H9 (cell line): Measurements from ENCODE around the gene ABCG8. TPM values are rescaled to one million over a fixed set of nuclear protein-coding genes. Genes with fewer than 3 reads are reported as not detected.
"Not testable (repeated sequence)": the region's sequence is repeated elsewhere in the genome, so short reads cannot be mapped to it uniquely, and the experiment has no call there.

Source experiments
- DNase-seq: peaks from one replicate; pipeline ENCODE4 v3.0.0-alpha.2; 2017
- H2AFZ ChIP-seq: one replicate; pipeline ENCODE4 v1.6.1; 2013; ENCODE audit warnings: mild to moderate bottlenecking, low read length, control low read depth, moderate library complexity
- H2AK5ac ChIP-seq: 2 replicates; pipeline ENCODE4 v1.6.1; 2013; ENCODE audit warnings: low read length, control low read depth, mixed read lengths; ENCODE audit not compliant: insufficient read length
- H2BK120ac ChIP-seq: one replicate; pipeline ENCODE4 v1.6.1; 2013; ENCODE audit warnings: low read depth, mild to moderate bottlenecking, low read length, control low read depth, inconsistent platforms; ENCODE audit not compliant: poor library complexity, severe bottlenecking
- H2BK12ac ChIP-seq: 2 replicates; pipeline ENCODE4 v1.6.1; 2013; ENCODE audit warnings: low read length, control low read depth, mixed read lengths, low read depth; ENCODE audit not compliant: insufficient read length
- H2BK15ac ChIP-seq: 2 replicates; pipeline ENCODE4 v1.6.1; 2013; ENCODE audit warnings: low read depth, low read length, control low read depth
- H2BK20ac ChIP-seq: one replicate; pipeline ENCODE4 v1.6.1; 2013; ENCODE audit warnings: low read depth, mild to moderate bottlenecking, low read length, control low read depth, inconsistent platforms; ENCODE audit not compliant: poor library complexity, severe bottlenecking
- H2BK5ac ChIP-seq: 2 replicates; pipeline ENCODE4 v1.6.1; 2013; ENCODE audit warnings: low read length, control low read depth, mixed read lengths; ENCODE audit not compliant: insufficient read length
- H3K14ac ChIP-seq: 2 replicates; pipeline ENCODE4 v1.6.1; 2013; ENCODE audit warnings: low read length, control low read depth; ENCODE audit not compliant: insufficient read depth
- H3K18ac ChIP-seq: 2 replicates; pipeline ENCODE4 v1.6.1; 2013; ENCODE audit warnings: low read depth, mild to moderate bottlenecking, mixed read lengths, low read length, control low read depth; ENCODE audit not compliant: insufficient read length
- H3K23ac ChIP-seq: 2 replicates; pipeline ENCODE4 v1.6.1; 2013; ENCODE audit warnings: low read length, control low read depth, mixed read lengths, low read depth; ENCODE audit not compliant: insufficient read length
- H3K23me2 ChIP-seq: 2 replicates; pipeline ENCODE4 v1.6.1; 2013; ENCODE audit warnings: low read depth, mild to moderate bottlenecking, mixed read lengths, low read length, control low read depth; ENCODE audit not compliant: insufficient read length, poor library complexity, severe bottlenecking
- H3K27ac ChIP-seq: 2 replicates; pipeline ENCODE4 v1.5.1; 2013; ENCODE audit warnings: low read length, control low read depth, mixed read lengths, low read depth; ENCODE audit not compliant: insufficient read length
- H3K27me3 ChIP-seq: 2 replicates; pipeline ENCODE4 v1.6.1; 2013; ENCODE audit warnings: low read length, control low read depth, inconsistent platforms; ENCODE audit not compliant: insufficient read depth
- H3K4ac ChIP-seq: 2 replicates; pipeline ENCODE4 v1.6.1; 2013; ENCODE audit warnings: low read depth, mild to moderate bottlenecking, control low read depth, inconsistent platforms, low read length, moderate library complexity
- H3K4me1 ChIP-seq: 2 replicates; pipeline ENCODE4 v1.6.1; 2013; ENCODE audit warnings: low read length, control low read depth, inconsistent platforms; ENCODE audit not compliant: insufficient read depth
- H3K4me2 ChIP-seq: 2 replicates; pipeline ENCODE4 v1.6.1; 2013; ENCODE audit warnings: low read length, control low read depth, mixed read lengths; ENCODE audit not compliant: insufficient read length, insufficient read depth
- H3K56ac ChIP-seq: 2 replicates; pipeline ENCODE4 v1.6.1; 2013; ENCODE audit warnings: low read depth, mild to moderate bottlenecking, mixed read lengths, low read length, control low read depth; ENCODE audit not compliant: insufficient read length
- H3K79me1 ChIP-seq: 2 replicates; pipeline ENCODE4 v1.6.1; 2013; ENCODE audit warnings: low read depth, mild to moderate bottlenecking, moderate library complexity, low read length, control low read depth, inconsistent platforms; ENCODE audit not compliant: insufficient read depth, poor library complexity, severe bottlenecking
- H3K79me2 ChIP-seq: 2 replicates; pipeline ENCODE4 v1.6.1; 2013; ENCODE audit warnings: low read length, control low read depth, inconsistent platforms; ENCODE audit not compliant: insufficient read depth
- H3K9ac ChIP-seq: 2 replicates; pipeline ENCODE4 v1.6.1; 2013; ENCODE audit warnings: low read length, control low read depth, mixed read lengths; ENCODE audit not compliant: insufficient read length; ENCODE audit errors: extremely low read depth
- H3K9me3 ChIP-seq: one replicate; pipeline ENCODE4 v1.6.1; 2013; ENCODE audit warnings: low read depth, low read length, inconsistent platforms; ENCODE audit not compliant: control insufficient read depth
- H3T11ph ChIP-seq: one replicate; pipeline ENCODE4 v1.6.1; 2013; ENCODE audit warnings: mild to moderate bottlenecking, low read length, control low read depth, inconsistent platforms
- H4K20me1 ChIP-seq: one replicate; pipeline ENCODE4 v1.6.1; 2013; ENCODE audit not compliant: control insufficient read depth, insufficient read length, insufficient read depth
- H4K5ac ChIP-seq: 2 replicates; pipeline ENCODE4 v1.6.1; 2013; ENCODE audit warnings: low read depth, mild to moderate bottlenecking, mixed read lengths, low read length, control low read depth; ENCODE audit not compliant: insufficient read length
- H4K8ac ChIP-seq: replicated peaks from 2 replicates; pipeline ENCODE4 v1.6.1; 2013; ENCODE audit warnings: low read length, control low read depth, mixed read lengths, low read depth; ENCODE audit not compliant: insufficient read length
- H4K91ac ChIP-seq: 2 replicates; pipeline ENCODE4 v1.6.1; 2013; ENCODE audit warnings: low read depth, mild to moderate bottlenecking, moderate library complexity, mixed read lengths, low read length, control low read depth; ENCODE audit not compliant: insufficient read length
- H3K27ac Mint-ChIP-seq, 3 experiments: 2 replicates in 2 of 3; 3 replicates in 1 of 3; pipeline ENCODE4 v1.8.0; 2020 to 2021; ENCODE audit warnings: mixed read lengths in 3 of 3, mild to moderate bottlenecking in 1 of 3, moderate library complexity in 1 of 3
- H3K27me3 Mint-ChIP-seq: 2 replicates; pipeline ENCODE4 v1.8.0; 2021; ENCODE audit warnings: low read depth, mild to moderate bottlenecking, moderate library complexity, mixed read lengths
- H3K36me3 Mint-ChIP-seq, 3 experiments: 2 replicates in 2 of 3; 3 replicates in 1 of 3; pipeline ENCODE4 v1.8.0; 2020 to 2021; ENCODE audit warnings: low read depth in 3 of 3, mixed read lengths in 3 of 3; ENCODE audit not compliant: insufficient read depth in 1 of 3
- H3K4me1 Mint-ChIP-seq, 2 experiments: 2 replicates each; pipeline ENCODE4 v1.8.0; 2020; ENCODE audit warnings: mixed read lengths in 2 of 2
- H3K4me3 Mint-ChIP-seq, 2 experiments: 2 replicates in 1 of 2; 3 replicates in 1 of 2; pipeline ENCODE4 v1.8.0; 2020 to 2021; ENCODE audit warnings: mild to moderate bottlenecking in 2 of 2, mixed read lengths in 2 of 2, moderate library complexity in 1 of 2
- H3K9me3 Mint-ChIP-seq, 2 experiments: 2 replicates in 1 of 2; 3 replicates in 1 of 2; pipeline ENCODE4 v1.8.0; 2020; ENCODE audit warnings: mild to moderate bottlenecking in 2 of 2, mixed read lengths in 2 of 2, moderate library complexity in 1 of 2
- WGBS: extraction: QIAGEN DNeasy Blood & Tissue Kit; methylation state at CpG from one replicate; pipeline ENCODE4 v1.1.7; 2013; ENCODE audit warnings: missing lambda C conversion rate, low lambda C conversion rate, mixed read lengths; ENCODE audit not compliant: insufficient read length; ENCODE audit errors: extremely low coverage; 5-methylcytosine and 5-hydroxymethylcytosine counted together
- total RNA-seq: library from RNA; stranded (reverse); gene quantifications from 2 replicates; pipeline ENCODE4 v1.2.1, GENCODE V29; 2021
- TF ChIP-seq, protein P1 (sequence below): fragments of 200-600 bp; sonication (generic); conservative IDR thresholded peaks from 3 replicates; pipeline ENCODE4 v1.8.0; 2021; ENCODE audit warnings: antibody characterized with exemption, mild to moderate bottlenecking

Gene ABCG8
- total RNA-seq, 1 experiment from 2014 or later: not detected

DNA sequence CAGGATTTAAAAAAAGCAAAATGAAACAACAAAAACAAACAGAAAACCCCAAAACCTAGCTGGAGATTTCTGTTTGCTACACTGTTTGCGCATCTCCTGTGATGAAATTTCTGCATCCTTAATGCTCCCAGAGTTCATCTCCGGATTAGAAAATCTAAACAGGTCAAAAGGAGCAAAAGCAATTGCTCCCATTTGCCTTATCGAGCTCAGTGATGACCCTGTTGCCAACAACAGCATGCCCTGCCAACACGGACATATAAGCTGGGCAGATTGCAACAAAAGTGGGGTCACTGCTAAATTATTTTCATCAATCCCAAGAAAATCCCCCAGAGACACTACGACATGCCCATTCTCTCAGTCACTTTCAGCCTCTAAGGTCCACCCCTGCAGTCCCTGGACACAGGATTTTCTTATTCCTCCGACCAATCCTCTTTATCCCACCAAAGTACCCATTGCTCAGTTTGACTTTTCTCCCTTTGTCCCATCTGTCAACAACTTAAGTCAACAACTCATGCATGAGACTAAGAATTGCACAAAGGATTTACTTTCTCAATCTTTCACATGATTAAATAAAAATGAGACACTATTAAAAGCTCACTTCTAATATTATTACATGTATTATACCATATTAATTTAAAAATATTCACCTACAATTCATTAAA, 67.8 kb downstream of the ABCG8 start:
- H4K5ac ChIP-seq: no peak overlapping the region
- H3K4me1 ChIP-seq: no peaks in the 10 kb centered on the region
- no peak overlapping the region for H2BK12ac ChIP-seq
- H3K4ac ChIP-seq: no peak overlapping the region
- peak overlapping the region; percentile 38 to 65 (median 50); a peak in 5 of 7 replicates for H3K27ac Mint-ChIP-seq
- no peaks in the 10 kb centered on the region for H4K20me1 ChIP-seq
- H2BK120ac ChIP-seq: no peak overlapping the region
- H3K9ac ChIP-seq: no peak overlapping the region
- no peak overlapping the region for H3K56ac ChIP-seq
- no peaks in the 10 kb centered on the region for H3K9me3 Mint-ChIP-seq
- H4K8ac ChIP-seq: no peak overlapping the region
- TF ChIP-seq, protein P1, sequence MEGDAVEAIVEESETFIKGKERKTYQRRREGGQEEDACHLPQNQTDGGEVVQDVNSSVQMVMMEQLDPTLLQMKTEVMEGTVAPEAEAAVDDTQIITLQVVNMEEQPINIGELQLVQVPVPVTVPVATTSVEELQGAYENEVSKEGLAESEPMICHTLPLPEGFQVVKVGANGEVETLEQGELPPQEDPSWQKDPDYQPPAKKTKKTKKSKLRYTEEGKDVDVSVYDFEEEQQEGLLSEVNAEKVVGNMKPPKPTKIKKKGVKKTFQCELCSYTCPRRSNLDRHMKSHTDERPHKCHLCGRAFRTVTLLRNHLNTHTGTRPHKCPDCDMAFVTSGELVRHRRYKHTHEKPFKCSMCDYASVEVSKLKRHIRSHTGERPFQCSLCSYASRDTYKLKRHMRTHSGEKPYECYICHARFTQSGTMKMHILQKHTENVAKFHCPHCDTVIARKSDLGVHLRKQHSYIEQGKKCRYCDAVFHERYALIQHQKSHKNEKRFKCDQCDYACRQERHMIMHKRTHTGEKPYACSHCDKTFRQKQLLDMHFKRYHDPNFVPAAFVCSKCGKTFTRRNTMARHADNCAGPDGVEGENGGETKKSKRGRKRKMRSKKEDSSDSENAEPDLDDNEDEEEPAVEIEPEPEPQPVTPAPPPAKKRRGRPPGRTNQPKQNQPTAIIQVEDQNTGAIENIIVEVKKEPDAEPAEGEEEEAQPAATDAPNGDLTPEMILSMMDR: no peak
- no peak overlapping the region for H2AFZ ChIP-seq
- no peak overlapping the region for H3K23ac ChIP-seq
- no peaks in the 10 kb centered on the region for H3K4me1 Mint-ChIP-seq
- no peak overlapping the region for H4K91ac ChIP-seq
- H3K79me1 ChIP-seq: peaks cover 2% of the 10 kb centered on the region
- no peaks in the 10 kb centered on the region for H3K27me3 ChIP-seq
- peaks cover 20 to 76% (median 50%) of the 10 kb centered on the region in 3 experiments; a peak in 6 of 7 replicates for H3K36me3 Mint-ChIP-seq
- no peaks in the 10 kb centered on the region for H3K79me2 ChIP-seq
- H3K14ac ChIP-seq: no peak overlapping the region
- no peak overlapping the region for H3T11ph ChIP-seq
- H3K27me3 Mint-ChIP-seq: no peaks in the 10 kb centered on the region; the same call in 1 of the 2 replicates
- no peak overlapping the region for H3K4me3 Mint-ChIP-seq
- H3K4me2 ChIP-seq: no peak overlapping the region
- no peak overlapping the region for H3K18ac ChIP-seq
- no peak for DNase-seq
- no peak overlapping the region for H2AK5ac ChIP-seq
- H2BK5ac ChIP-seq: no peak overlapping the region
- no peaks in the 10 kb centered on the region for H3K9me3 ChIP-seq
- H2BK20ac ChIP-seq: no peak overlapping the region
- no peak overlapping the region for H3K27ac ChIP-seq
- no peak overlapping the region for H2BK15ac ChIP-seq
- WGBS: no CpG with 5 or more reads among the region's 6 CpGs
- no peaks in the 10 kb centered on the region for H3K23me2 ChIP-seq

DNA sequence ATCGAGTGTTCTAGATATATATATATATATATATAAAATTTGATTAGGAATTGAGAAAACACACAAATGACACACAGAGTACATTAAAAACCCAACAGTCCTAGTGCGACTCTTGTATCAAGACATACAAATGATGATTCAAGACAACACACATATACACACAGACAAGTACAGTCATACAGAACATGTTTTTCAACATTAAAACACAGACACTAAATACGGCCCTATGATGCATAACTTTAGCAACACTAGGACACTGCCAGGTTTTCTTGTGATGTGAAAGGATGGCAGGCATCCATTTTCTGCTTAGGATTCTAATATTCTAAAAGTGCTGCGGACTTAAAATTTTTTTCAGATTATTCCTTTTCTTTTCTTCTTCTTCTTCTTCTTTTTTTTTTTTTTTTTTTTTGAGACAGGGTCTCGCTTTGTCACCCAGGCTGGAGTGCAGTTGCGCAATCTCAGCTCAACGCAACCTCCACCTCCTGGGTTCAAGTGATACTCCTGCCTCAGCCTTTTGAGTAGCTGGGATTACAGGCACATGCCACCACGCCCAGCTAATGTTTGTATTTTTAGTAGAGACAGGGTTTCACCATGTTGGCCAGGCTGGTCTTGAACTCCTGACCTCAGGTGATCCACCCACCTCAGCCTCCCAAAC, 72.5 kb downstream of the ABCG8 start:
- H3K27me3 Mint-ChIP-seq, H3K4me3 Mint-ChIP-seq, H3K79me2 ChIP-seq, H4K8ac ChIP-seq, H3K4me1 ChIP-seq, H2BK5ac ChIP-seq, H2BK20ac ChIP-seq, H3K4me2 ChIP-seq, H3K23me2 ChIP-seq, H3K4me1 Mint-ChIP-seq, H3K9ac ChIP-seq, H3K9me3 ChIP-seq, H2BK120ac ChIP-seq, H3K79me1 ChIP-seq, H3K18ac ChIP-seq, H3K27me3 ChIP-seq, H3K27ac ChIP-seq, H4K5ac ChIP-seq, H3K4ac ChIP-seq, DNase-seq, H2BK15ac ChIP-seq, H2AFZ ChIP-seq, H2BK12ac ChIP-seq, H3K23ac ChIP-seq, H4K91ac ChIP-seq, H3T11ph ChIP-seq, H3K9me3 Mint-ChIP-seq, H3K14ac ChIP-seq, H2AK5ac ChIP-seq, H3K27ac Mint-ChIP-seq, H4K20me1 ChIP-seq, H3K56ac ChIP-seq: not testable (repeated sequence)
- WGBS: no CpG with 5 or more reads among the region's 8 CpGs
- peaks cover 12 to 75% (median 56%) of the 10 kb centered on the region in 3 experiments; a peak in 6 of 7 replicates for H3K36me3 Mint-ChIP-seq
